H9 (cell line): ENCODE measurements around the gene RAD54L. TPM values are rescaled to one million over a fixed set of nuclear protein-coding genes. Genes with fewer than 3 reads are reported as not detected.

Source experiments
- DNase-seq: peaks from one replicate; pipeline ENCODE4 v3.0.0-alpha.2; 2017
- H2AFZ ChIP-seq: one replicate; pipeline ENCODE4 v1.6.1; 2013; ENCODE audit warnings: mild to moderate bottlenecking, low read length, control low read depth, moderate library complexity
- H2AK5ac ChIP-seq: 2 replicates; pipeline ENCODE4 v1.6.1; 2013; ENCODE audit warnings: low read length, control low read depth, mixed read lengths; ENCODE audit not compliant: insufficient read length
- H2BK120ac ChIP-seq: one replicate; pipeline ENCODE4 v1.6.1; 2013; ENCODE audit warnings: low read depth, mild to moderate bottlenecking, low read length, control low read depth, inconsistent platforms; ENCODE audit not compliant: poor library complexity, severe bottlenecking
- H2BK12ac ChIP-seq: 2 replicates; pipeline ENCODE4 v1.6.1; 2013; ENCODE audit warnings: low read length, control low read depth, mixed read lengths, low read depth; ENCODE audit not compliant: insufficient read length
- H2BK15ac ChIP-seq: 2 replicates; pipeline ENCODE4 v1.6.1; 2013; ENCODE audit warnings: low read depth, low read length, control low read depth
- H2BK20ac ChIP-seq: one replicate; pipeline ENCODE4 v1.6.1; 2013; ENCODE audit warnings: low read depth, mild to moderate bottlenecking, low read length, control low read depth, inconsistent platforms; ENCODE audit not compliant: poor library complexity, severe bottlenecking
- H2BK5ac ChIP-seq: 2 replicates; pipeline ENCODE4 v1.6.1; 2013; ENCODE audit warnings: low read length, control low read depth, mixed read lengths; ENCODE audit not compliant: insufficient read length
- H3K14ac ChIP-seq: 2 replicates; pipeline ENCODE4 v1.6.1; 2013; ENCODE audit warnings: low read length, control low read depth; ENCODE audit not compliant: insufficient read depth
- H3K18ac ChIP-seq: 2 replicates; pipeline ENCODE4 v1.6.1; 2013; ENCODE audit warnings: low read depth, mild to moderate bottlenecking, mixed read lengths, low read length, control low read depth; ENCODE audit not compliant: insufficient read length
- H3K23ac ChIP-seq: 2 replicates; pipeline ENCODE4 v1.6.1; 2013; ENCODE audit warnings: low read length, control low read depth, mixed read lengths, low read depth; ENCODE audit not compliant: insufficient read length
- H3K23me2 ChIP-seq: 2 replicates; pipeline ENCODE4 v1.6.1; 2013; ENCODE audit warnings: low read depth, mild to moderate bottlenecking, mixed read lengths, low read length, control low read depth; ENCODE audit not compliant: insufficient read length, poor library complexity, severe bottlenecking
- H3K27ac ChIP-seq: 2 replicates; pipeline ENCODE4 v1.5.1; 2013; ENCODE audit warnings: low read length, control low read depth, mixed read lengths, low read depth; ENCODE audit not compliant: insufficient read length
- H3K27me3 ChIP-seq: 2 replicates; pipeline ENCODE4 v1.6.1; 2013; ENCODE audit warnings: low read length, control low read depth, inconsistent platforms; ENCODE audit not compliant: insufficient read depth
- H3K4ac ChIP-seq: 2 replicates; pipeline ENCODE4 v1.6.1; 2013; ENCODE audit warnings: low read depth, mild to moderate bottlenecking, control low read depth, inconsistent platforms, low read length, moderate library complexity
- H3K4me1 ChIP-seq: 2 replicates; pipeline ENCODE4 v1.6.1; 2013; ENCODE audit warnings: low read length, control low read depth, inconsistent platforms; ENCODE audit not compliant: insufficient read depth
- H3K4me2 ChIP-seq: 2 replicates; pipeline ENCODE4 v1.6.1; 2013; ENCODE audit warnings: low read length, control low read depth, mixed read lengths; ENCODE audit not compliant: insufficient read length, insufficient read depth
- H3K56ac ChIP-seq: 2 replicates; pipeline ENCODE4 v1.6.1; 2013; ENCODE audit warnings: low read depth, mild to moderate bottlenecking, mixed read lengths, low read length, control low read depth; ENCODE audit not compliant: insufficient read length
- H3K79me1 ChIP-seq: 2 replicates; pipeline ENCODE4 v1.6.1; 2013; ENCODE audit warnings: low read depth, mild to moderate bottlenecking, moderate library complexity, low read length, control low read depth, inconsistent platforms; ENCODE audit not compliant: insufficient read depth, poor library complexity, severe bottlenecking
- H3K79me2 ChIP-seq: 2 replicates; pipeline ENCODE4 v1.6.1; 2013; ENCODE audit warnings: low read length, control low read depth, inconsistent platforms; ENCODE audit not compliant: insufficient read depth
- H3K9ac ChIP-seq: 2 replicates; pipeline ENCODE4 v1.6.1; 2013; ENCODE audit warnings: low read length, control low read depth, mixed read lengths; ENCODE audit not compliant: insufficient read length; ENCODE audit errors: extremely low read depth
- H3K9me3 ChIP-seq: one replicate; pipeline ENCODE4 v1.6.1; 2013; ENCODE audit warnings: low read depth, low read length, inconsistent platforms; ENCODE audit not compliant: control insufficient read depth
- H3T11ph ChIP-seq: one replicate; pipeline ENCODE4 v1.6.1; 2013; ENCODE audit warnings: mild to moderate bottlenecking, low read length, control low read depth, inconsistent platforms
- H4K20me1 ChIP-seq: one replicate; pipeline ENCODE4 v1.6.1; 2013; ENCODE audit not compliant: control insufficient read depth, insufficient read length, insufficient read depth
- H4K5ac ChIP-seq: 2 replicates; pipeline ENCODE4 v1.6.1; 2013; ENCODE audit warnings: low read depth, mild to moderate bottlenecking, mixed read lengths, low read length, control low read depth; ENCODE audit not compliant: insufficient read length
- H4K8ac ChIP-seq: replicated peaks from 2 replicates; pipeline ENCODE4 v1.6.1; 2013; ENCODE audit warnings: low read length, control low read depth, mixed read lengths, low read depth; ENCODE audit not compliant: insufficient read length
- H4K91ac ChIP-seq: 2 replicates; pipeline ENCODE4 v1.6.1; 2013; ENCODE audit warnings: low read depth, mild to moderate bottlenecking, moderate library complexity, mixed read lengths, low read length, control low read depth; ENCODE audit not compliant: insufficient read length
- H3K27ac Mint-ChIP-seq, 3 experiments: 2 replicates in 2 of 3; 3 replicates in 1 of 3; pipeline ENCODE4 v1.8.0; 2020 to 2021; ENCODE audit warnings: mixed read lengths in 3 of 3, mild to moderate bottlenecking in 1 of 3, moderate library complexity in 1 of 3
- H3K27me3 Mint-ChIP-seq: 2 replicates; pipeline ENCODE4 v1.8.0; 2021; ENCODE audit warnings: low read depth, mild to moderate bottlenecking, moderate library complexity, mixed read lengths
- H3K36me3 Mint-ChIP-seq, 3 experiments: 2 replicates in 2 of 3; 3 replicates in 1 of 3; pipeline ENCODE4 v1.8.0; 2020 to 2021; ENCODE audit warnings: low read depth in 3 of 3, mixed read lengths in 3 of 3; ENCODE audit not compliant: insufficient read depth in 1 of 3
- H3K4me1 Mint-ChIP-seq, 2 experiments: 2 replicates each; pipeline ENCODE4 v1.8.0; 2020; ENCODE audit warnings: mixed read lengths in 2 of 2
- H3K4me3 Mint-ChIP-seq, 2 experiments: 2 replicates in 1 of 2; 3 replicates in 1 of 2; pipeline ENCODE4 v1.8.0; 2020 to 2021; ENCODE audit warnings: mild to moderate bottlenecking in 2 of 2, mixed read lengths in 2 of 2, moderate library complexity in 1 of 2
- H3K9me3 Mint-ChIP-seq, 2 experiments: 2 replicates in 1 of 2; 3 replicates in 1 of 2; pipeline ENCODE4 v1.8.0; 2020; ENCODE audit warnings: mild to moderate bottlenecking in 2 of 2, mixed read lengths in 2 of 2, moderate library complexity in 1 of 2
- WGBS: extraction: QIAGEN DNeasy Blood & Tissue Kit; methylation state at CpG from one replicate; pipeline ENCODE4 v1.1.7; 2013; ENCODE audit warnings: missing lambda C conversion rate, low lambda C conversion rate, mixed read lengths; ENCODE audit not compliant: insufficient read length; ENCODE audit errors: extremely low coverage; 5-methylcytosine and 5-hydroxymethylcytosine counted together
- total RNA-seq: library from RNA; stranded (reverse); gene quantifications from 2 replicates; pipeline ENCODE4 v1.2.1, GENCODE V29; 2021
- TF ChIP-seq, protein P1 (sequence below): fragments of 200-600 bp; sonication (generic); conservative IDR thresholded peaks from 3 replicates; pipeline ENCODE4 v1.8.0; 2021; ENCODE audit warnings: antibody characterized with exemption, mild to moderate bottlenecking

The RAD54L gene
- total RNA-seq, 1 experiment from 2014 or later, result 43.4 TPM

DNA sequence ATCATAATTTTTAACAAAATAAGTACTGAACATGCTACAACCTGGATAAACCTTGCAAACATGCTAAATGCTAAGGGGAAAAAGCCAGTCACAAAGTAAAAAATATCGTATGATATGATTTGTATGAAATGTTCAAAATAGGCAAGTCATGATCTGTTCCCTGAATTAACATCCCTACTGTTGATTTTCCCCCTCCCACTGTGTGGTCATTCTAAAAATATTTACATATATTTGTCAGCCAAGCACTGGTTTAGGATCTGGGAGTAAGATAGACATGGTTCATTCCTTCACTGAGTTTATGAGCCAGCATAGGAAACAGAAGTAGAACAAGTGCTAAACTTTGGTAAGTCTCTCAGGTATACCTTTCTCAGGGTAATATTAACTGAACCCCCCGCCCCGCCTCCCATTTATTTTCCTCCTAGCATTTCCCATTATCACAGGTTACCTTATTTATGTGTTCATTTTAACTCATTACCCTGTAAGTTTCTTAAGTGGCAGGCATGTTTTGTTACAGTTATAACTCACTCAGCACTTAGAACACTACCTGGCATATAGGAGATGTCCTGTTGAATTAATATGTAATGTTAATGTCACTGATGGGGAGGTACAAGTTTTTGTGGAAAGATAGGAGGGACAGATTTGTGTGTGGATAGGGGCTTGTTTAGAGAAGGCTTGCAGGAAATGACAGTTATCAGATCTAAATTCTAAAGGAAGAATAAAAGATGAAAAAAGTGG lies 68.3 kb downstream of the RAD54L start:
- no peaks in the 10 kb centered on the region for H3K9me3 ChIP-seq
- no peak overlapping the region for H3K14ac ChIP-seq
- H3K27me3 ChIP-seq, result no peaks in the 10 kb centered on the region
- H3K4me1 Mint-ChIP-seq, result peaks cover 10% of the 10 kb centered on the region in 2 experiments
- H3K27ac Mint-ChIP-seq, result peak overlapping the region in 1 of 3 experiments; percentile 37; a peak in 2 of 7 replicates
- no peaks in the 10 kb centered on the region for H3K27me3 Mint-ChIP-seq
- no peak for DNase-seq
- no peak overlapping the region for H4K5ac ChIP-seq
- H3K4me3 Mint-ChIP-seq, result no peak overlapping the region
- no peak overlapping the region for H4K8ac ChIP-seq
- H2AFZ ChIP-seq, result no peak overlapping the region
- no peaks in the 10 kb centered on the region for H4K20me1 ChIP-seq
- H3K27ac ChIP-seq, result no peak overlapping the region
- H2BK120ac ChIP-seq, result no peak overlapping the region
- TF ChIP-seq, protein P1, sequence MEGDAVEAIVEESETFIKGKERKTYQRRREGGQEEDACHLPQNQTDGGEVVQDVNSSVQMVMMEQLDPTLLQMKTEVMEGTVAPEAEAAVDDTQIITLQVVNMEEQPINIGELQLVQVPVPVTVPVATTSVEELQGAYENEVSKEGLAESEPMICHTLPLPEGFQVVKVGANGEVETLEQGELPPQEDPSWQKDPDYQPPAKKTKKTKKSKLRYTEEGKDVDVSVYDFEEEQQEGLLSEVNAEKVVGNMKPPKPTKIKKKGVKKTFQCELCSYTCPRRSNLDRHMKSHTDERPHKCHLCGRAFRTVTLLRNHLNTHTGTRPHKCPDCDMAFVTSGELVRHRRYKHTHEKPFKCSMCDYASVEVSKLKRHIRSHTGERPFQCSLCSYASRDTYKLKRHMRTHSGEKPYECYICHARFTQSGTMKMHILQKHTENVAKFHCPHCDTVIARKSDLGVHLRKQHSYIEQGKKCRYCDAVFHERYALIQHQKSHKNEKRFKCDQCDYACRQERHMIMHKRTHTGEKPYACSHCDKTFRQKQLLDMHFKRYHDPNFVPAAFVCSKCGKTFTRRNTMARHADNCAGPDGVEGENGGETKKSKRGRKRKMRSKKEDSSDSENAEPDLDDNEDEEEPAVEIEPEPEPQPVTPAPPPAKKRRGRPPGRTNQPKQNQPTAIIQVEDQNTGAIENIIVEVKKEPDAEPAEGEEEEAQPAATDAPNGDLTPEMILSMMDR, result no peak
- H3K56ac ChIP-seq, result no peak overlapping the region
- H2BK5ac ChIP-seq, result no peak overlapping the region
- H2AK5ac ChIP-seq, result no peak overlapping the region
- H2BK20ac ChIP-seq, result no peak overlapping the region
- no peak overlapping the region for H3T11ph ChIP-seq
- H3K79me1 ChIP-seq, result peaks cover 6% of the 10 kb centered on the region
- no peak overlapping the region for H3K9ac ChIP-seq
- no peak overlapping the region for H3K18ac ChIP-seq
- no peak overlapping the region for H4K91ac ChIP-seq
- no peak overlapping the region for H2BK12ac ChIP-seq
- H3K23me2 ChIP-seq, result no peaks in the 10 kb centered on the region
- peaks cover 35 to 63% (median 51%) of the 10 kb centered on the region in 3 experiments; a peak in 6 of 7 replicates for H3K36me3 Mint-ChIP-seq
- H3K79me2 ChIP-seq, result no peaks in the 10 kb centered on the region
- no peaks in the 10 kb centered on the region; a peak in 1 of 5 replicates for H3K9me3 Mint-ChIP-seq
- no peak overlapping the region for H3K4me2 ChIP-seq
- no peak overlapping the region for H2BK15ac ChIP-seq
- WGBS, result no CpG with 5 or more reads among the region's 3 CpGs
- H3K4me1 ChIP-seq, result no peaks in the 10 kb centered on the region
- no peak overlapping the region for H3K4ac ChIP-seq
- no peak overlapping the region for H3K23ac ChIP-seq
